ENCODE data around the gene FXYD6. TPM values are rescaled to one million over a fixed set of nuclear protein-coding genes. Genes with fewer than 3 reads are reported as not detected.

The FXYD6 gene
- total and polyA plus RNA-seq, 7 donors: 12.3 to 305 (median 243) TPM

GRCh38 chr11:117873828-117874125, 2.7 kb downstream of the FXYD6 start:
- H3K9me3 ChIP-seq: no peaks in the 10 kb centered on the region
- peak overlapping the region; percentile 74 to 90 (median 80) for H3K4me3 ChIP-seq
- DNase-seq: no peak
- H3K27me3 ChIP-seq: no peaks in the 10 kb centered on the region
- H3K36me3 ChIP-seq: no peaks in the 10 kb centered on the region
- TF ChIP-seq EP300 (IDR thresholded peaks at IDR 0.05): no peak
- TF ChIP-seq POLR2A (IDR thresholded peaks at IDR 0.05): no peak
- no peak for TF ChIP-seq POLR2AphosphoS5 (IDR thresholded peaks at IDR 0.05)
- TF ChIP-seq, protein P1, sequence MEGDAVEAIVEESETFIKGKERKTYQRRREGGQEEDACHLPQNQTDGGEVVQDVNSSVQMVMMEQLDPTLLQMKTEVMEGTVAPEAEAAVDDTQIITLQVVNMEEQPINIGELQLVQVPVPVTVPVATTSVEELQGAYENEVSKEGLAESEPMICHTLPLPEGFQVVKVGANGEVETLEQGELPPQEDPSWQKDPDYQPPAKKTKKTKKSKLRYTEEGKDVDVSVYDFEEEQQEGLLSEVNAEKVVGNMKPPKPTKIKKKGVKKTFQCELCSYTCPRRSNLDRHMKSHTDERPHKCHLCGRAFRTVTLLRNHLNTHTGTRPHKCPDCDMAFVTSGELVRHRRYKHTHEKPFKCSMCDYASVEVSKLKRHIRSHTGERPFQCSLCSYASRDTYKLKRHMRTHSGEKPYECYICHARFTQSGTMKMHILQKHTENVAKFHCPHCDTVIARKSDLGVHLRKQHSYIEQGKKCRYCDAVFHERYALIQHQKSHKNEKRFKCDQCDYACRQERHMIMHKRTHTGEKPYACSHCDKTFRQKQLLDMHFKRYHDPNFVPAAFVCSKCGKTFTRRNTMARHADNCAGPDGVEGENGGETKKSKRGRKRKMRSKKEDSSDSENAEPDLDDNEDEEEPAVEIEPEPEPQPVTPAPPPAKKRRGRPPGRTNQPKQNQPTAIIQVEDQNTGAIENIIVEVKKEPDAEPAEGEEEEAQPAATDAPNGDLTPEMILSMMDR (IDR thresholded peaks at IDR 0.05): no peak
- 83 to 85% methylated on average over 8 of the region's 8 CpGs for WGBS, 2 donors
- peaks cover 2 to 85% (median 80%) of the 10 kb centered on the region in 4 donors for H3K4me1 ChIP-seq
- H3K27ac ChIP-seq: peak overlapping the region; percentile 76 to 96 (median 92)
- intact Hi-C loops (cut with DNase I): no loop called here

GRCh38 chr11:117872975-117873827, 3.3 kb downstream of the FXYD6 start:
- Histone ChIP-seq H3K4me3 (peak overlapping the region in 3 of 4 donors; percentile 1 to 84 (median 16)), H3K27me3 (no peaks in the 10 kb centered on the region), H3K27ac (peak overlapping the region; percentile 76 to 96 (median 92)), H3K4me1 (peaks cover 2 to 89% (median 84%) of the 10 kb centered on the region in 4 donors), H3K36me3 (no peaks in the 10 kb centered on the region), H3K9me3 (no peaks in the 10 kb centered on the region)
- intact Hi-C loops (cut with DNase I): no loop called here
- 83 to 91% methylated on average over 15 of the region's 15 CpGs for WGBS, 2 donors
- TF ChIP-seq POLR2AphosphoS5 (IDR thresholded peaks at IDR 0.05): no peak
- TF ChIP-seq, protein P1 (IDR thresholded peaks at IDR 0.05): no peak
- TF ChIP-seq POLR2A (IDR thresholded peaks at IDR 0.05): no peak
- no peak for TF ChIP-seq EP300 (IDR thresholded peaks at IDR 0.05)
- DNase-seq: no peak

DNA sequence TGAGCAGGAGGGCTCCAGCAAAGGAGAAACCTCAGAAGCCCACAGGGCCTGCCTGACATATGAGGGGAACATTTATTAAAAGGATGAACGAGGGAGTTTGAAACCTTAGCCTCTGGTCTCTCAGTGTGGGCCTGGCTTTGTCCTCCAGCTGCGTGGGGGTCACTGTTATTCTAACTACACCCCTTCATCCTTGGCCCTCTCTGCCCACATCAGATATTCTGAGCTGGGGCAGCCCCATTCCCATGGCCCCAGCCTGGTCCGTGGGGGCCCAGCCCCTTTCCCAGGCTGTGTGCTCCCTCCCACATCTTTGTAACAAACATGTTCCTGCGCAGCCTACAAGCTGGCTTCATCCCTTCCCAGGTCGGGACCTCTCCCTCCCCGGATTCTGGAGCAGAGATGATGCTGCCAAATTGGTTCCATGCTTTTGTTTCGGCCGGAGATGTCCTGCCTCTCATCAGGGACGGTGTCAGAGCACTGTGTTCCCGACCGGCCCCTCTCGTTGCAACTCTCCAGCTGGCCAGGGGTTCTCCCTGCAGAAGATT, 4.0 kb downstream of the FXYD6 start:
- no peaks in the 10 kb centered on the region for H3K36me3 ChIP-seq
- WGBS, 2 donors: 69 to 80% methylated on average over 12 of the region's 12 CpGs
- TF ChIP-seq POLR2AphosphoS5 (IDR thresholded peaks at IDR 0.05) (peak; percentile 33 to 79 (median 72)), EP300 (IDR thresholded peaks at IDR 0.05) (peak in 2 of 4 donors; percentile 34 to 63)
- TF ChIP-seq, protein P1 (IDR thresholded peaks at IDR 0.05): no peak
- no peaks in the 10 kb centered on the region for H3K9me3 ChIP-seq
- intact Hi-C loops (cut with DNase I): no loop called here
- H3K4me3 ChIP-seq: peak overlapping the region in 3 of 4 donors; percentile 1 to 84 (median 16)
- no peaks in the 10 kb centered on the region for H3K27me3 ChIP-seq
- peak overlapping the region; percentile 76 to 96 (median 92) for H3K27ac ChIP-seq
- H3K4me1 ChIP-seq: peaks cover 2 to 89% (median 84%) of the 10 kb centered on the region in 4 donors
- peak; percentile 90 for DNase-seq

- peaks cover 2 to 89% (median 85%) of the 10 kb centered on the region in 4 donors for H3K4me1 ChIP-seq
Observed at GRCh38 chr11:117871784-117872183, 4.7 kb downstream of the FXYD6 start.

More at GRCh38 chr11:117871784-117872183, 4.7 kb downstream of the FXYD6 start:
- no peak for DNase-seq
- Histone ChIP-seq H3K27ac (peak overlapping the region in 3 of 4 donors; percentile 90 to 96 (median 94)), H3K27me3 (no peaks in the 10 kb centered on the region), H3K36me3 (no peaks in the 10 kb centered on the region), H3K4me3 (no peak overlapping the region), H3K9me3 (no peaks in the 10 kb centered on the region)
- 67 to 82% methylated on average over 5 of the region's 5 CpGs for WGBS, 2 donors
- intact Hi-C loops (cut with DNase I): no loop called here
- TF ChIP-seq EP300 (IDR thresholded peaks at IDR 0.05) (no peak), POLR2AphosphoS5 (IDR thresholded peaks at IDR 0.05) (no peak), POLR2A (IDR thresholded peaks at IDR 0.05) (no peak)
- TF ChIP-seq, protein P1 (IDR thresholded peaks at IDR 0.05): no peak

All from sigmoid colon (tissue), 7 donors.